ENCODE measurements around the gene AGPAT3.

- TF ChIP-seq BCL11A (tag by site-specific recombination; IDR thresholded peaks at IDR 0.05; ENCODE audit: low read depth) (no peak), CTCF (tag by site-specific recombination; IDR thresholded peaks at IDR 0.05) (no peak), ZNF830 (tag by site-specific recombination; IDR thresholded peaks at IDR 0.05; ENCODE audit: low read depth) (no peak), SALL2 (tag by site-specific recombination; IDR thresholded peaks at IDR 0.05; ENCODE audit: borderline replicate concordance) (no peak)
These were observed 60.6 kb downstream of the AGPAT3 start for GRCh38 chr21:43925609-43926008.
